NCI-H2081 treated with DMSO at 0.1 percent for 48 hours (cell line): ENCODE results near the gene FCMR.
"Not testable (repeated sequence)": the region's sequence is repeated elsewhere in the genome, so short reads cannot be mapped to it uniquely, and the experiment has no call there.

ENCODE experiments used
- DNase-seq: peaks from one replicate; lab custom pipeline; 2025; lab: John Stamatoyannopoulos, UW

FCMR gene

GRCh38 chr1:206872139-206872538, 49.6 kb downstream of the FCMR start:
- no peak for DNase-seq

GRCh38 chr1:206868264-206868663, 53.5 kb downstream of the FCMR start:
- no peak for DNase-seq

- no peak for DNase-seq
Observed at GRCh38 chr1:206867716-206868115, 54.0 kb downstream of the FCMR start.

- no peak for DNase-seq
Observed at GRCh38 chr1:206867239-206867638, 54.5 kb downstream of the FCMR start.

GRCh38 chr1:206866062-206866461, 55.7 kb downstream of the FCMR start:
- DNase-seq, result no peak

- no peak for DNase-seq
Observed at GRCh38 chr1:206864939-206865671, 56.6 kb downstream of the FCMR start, which contains the start of gene IL20. Gene IL20 (plus strand): TSS chr1:206865623. CDS start chr1:206865853, 230 bp downstream.

GRCh38 chr1:206863266-206863665, 58.5 kb downstream of the FCMR start:
- no peak for DNase-seq

GRCh38 chr1:206860165-206860564, 61.6 kb downstream of the FCMR start:
- no peak for DNase-seq

- DNase-seq, result no peak
Observed at GRCh38 chr1:206859082-206859521, 62.6 kb downstream of the FCMR start.

GRCh38 chr1:206856674-206857464, 64.9 kb downstream of the FCMR start:
- DNase-seq, result no peak

GRCh38 chr1:206855859-206856258, 65.9 kb downstream of the FCMR start:
- no peak for DNase-seq

- DNase-seq, result no peak
Observed at GRCh38 chr1:206854401-206855129, 67.2 kb downstream of the FCMR start.

- not testable (repeated sequence) for DNase-seq
Observed at GRCh38 chr1:206853696-206854095, 68.0 kb downstream of the FCMR start.
